Activated CD4-positive, CD25-positive, alpha-beta regulatory T cell treated with anti-CD3 and anti-CD28 coated beads, Interleukin-2, amount 50 U/mL, for 24 hours (primary cell): ENCODE results near the gene KIAA0040.

ENCODE experiments used
- ATAC-seq, 2 donors: fragments of 150-1000 bp; cut with Tn5 transposase; one replicate each; pipeline ENCODE4 v1.10.0; 2021; ENCODE audit warnings: mild to moderate bottlenecking in 1 of 2, moderate library complexity in 1 of 2

The KIAA0040 gene

DNA sequence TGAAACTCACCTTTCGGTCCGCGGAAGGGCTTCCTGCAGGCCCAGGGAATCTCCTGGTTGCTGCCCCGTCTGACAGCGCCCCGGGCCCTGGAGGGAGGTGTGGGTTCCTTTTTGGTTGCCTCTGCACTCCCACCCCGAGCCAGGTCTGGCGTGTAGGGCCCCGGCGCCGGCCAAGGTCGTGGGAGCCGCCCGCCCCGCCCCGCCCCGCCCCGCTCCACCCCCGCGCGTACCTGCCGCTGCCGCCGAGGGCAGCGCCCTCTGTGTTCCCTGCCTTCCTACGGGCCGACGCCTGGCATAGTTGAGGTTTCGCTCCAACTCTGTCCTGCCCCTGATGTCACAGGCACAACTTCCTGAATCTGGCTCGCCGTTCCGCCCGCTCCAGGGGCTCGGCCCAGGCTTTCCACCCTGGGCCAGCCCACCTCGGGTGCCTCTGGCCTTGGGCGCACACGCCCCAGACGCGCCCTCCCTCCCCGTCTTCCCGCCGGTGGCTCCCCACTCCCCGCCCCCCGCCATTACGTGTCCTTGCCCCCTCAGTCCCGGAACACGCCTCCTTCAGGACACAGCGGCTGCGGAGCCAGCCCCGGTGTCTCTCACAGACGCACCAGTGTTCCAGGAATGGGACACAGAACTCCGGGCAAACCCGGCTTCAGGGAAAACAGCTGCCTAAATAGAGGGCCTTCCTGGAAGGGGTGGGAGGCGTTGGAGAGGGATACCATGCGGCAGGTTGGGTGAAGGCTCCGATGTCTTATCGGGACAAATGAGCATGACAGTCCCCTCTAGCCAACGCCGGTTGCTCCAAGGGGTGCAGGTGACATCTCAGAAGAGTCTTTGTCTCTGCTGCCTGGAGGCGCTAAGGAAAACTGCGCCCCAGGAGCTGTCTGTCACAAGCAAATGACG is at the start of gene KIAA0040:
TSS of gene KIAA0040 (minus strand) at position 147 of the 897 bp plus-strand sequence. CDS start 31,763 bp downstream, outside the sequence.
- peak; percentile 61 to 65 for ATAC-seq

DNA sequence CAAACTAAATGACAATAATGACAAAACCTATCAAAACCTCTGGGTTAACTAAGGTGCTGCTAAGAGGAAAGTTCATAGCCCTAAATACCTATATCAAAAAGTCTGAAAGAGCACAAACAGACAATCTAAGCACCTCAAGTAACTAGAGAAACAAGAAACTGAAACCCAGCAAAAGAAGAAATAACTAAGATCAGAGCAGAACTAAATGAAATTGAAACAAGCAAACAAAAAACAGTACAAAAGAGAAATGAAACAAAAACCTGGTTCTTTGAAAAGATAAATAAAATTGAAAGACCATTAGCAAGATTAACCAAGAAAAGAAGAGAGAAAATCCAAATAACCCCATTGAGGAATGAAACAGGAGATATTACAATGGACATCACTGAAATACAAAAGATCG is 44.8 kb upstream of the KIAA0040 start:
- no peak for ATAC-seq

DNA sequence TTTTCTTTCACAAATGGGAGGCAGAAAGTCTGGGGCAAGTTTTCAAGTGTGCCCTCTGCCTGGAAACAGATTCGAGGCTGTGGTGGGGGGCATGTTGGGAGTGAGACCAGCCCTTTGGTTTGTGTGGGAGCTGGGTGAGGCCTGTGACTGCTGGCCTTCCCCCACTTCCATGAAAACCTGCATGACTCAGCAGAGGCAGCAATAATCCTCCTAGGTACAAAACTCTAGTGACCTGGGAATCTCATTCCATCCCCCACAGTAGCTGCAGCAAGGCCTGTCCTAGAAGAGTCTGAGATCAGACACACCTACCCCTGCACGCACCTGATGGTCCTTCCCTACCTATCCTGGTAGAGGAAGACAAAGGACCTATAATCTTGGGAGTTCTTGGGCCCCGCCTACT is 42.1 kb upstream of the KIAA0040 start:
- no peak for ATAC-seq

DNA sequence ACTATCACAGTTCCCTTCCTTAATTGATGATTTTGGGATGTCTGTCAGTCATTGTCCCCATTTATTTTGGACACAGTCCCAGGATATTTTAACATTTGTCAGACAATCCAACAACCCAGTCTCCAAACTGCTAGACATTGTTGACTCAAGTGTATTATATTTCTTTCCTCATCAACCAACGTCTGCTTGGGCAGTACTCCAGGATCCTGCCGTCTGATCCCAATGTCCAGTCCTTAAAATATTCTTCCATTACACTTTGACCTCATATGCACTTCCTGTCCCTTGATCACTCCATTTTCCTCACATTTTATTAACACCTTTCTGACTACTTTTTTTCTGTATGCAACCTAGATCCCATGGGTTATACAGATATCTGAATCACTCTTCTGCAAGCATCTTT is 39.8 kb upstream of the KIAA0040 start:
- ATAC-seq = no peak

DNA sequence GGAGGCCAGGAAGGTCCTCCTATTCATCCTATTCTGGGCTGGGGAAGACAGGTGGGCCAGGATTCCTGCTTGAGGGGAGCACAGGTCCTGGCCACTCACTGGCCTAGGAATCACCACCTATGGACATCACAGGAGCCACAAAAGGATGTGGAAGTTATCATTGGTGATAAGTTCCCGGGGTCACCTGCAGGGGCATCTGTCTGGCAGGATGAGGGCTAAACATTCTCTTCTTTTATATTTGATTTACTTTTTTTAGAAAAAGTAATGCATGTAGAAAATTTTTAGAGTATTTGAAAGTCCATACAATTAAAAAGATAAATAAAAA is 33.2 kb upstream of the KIAA0040 start:
- ATAC-seq = no peak

DNA sequence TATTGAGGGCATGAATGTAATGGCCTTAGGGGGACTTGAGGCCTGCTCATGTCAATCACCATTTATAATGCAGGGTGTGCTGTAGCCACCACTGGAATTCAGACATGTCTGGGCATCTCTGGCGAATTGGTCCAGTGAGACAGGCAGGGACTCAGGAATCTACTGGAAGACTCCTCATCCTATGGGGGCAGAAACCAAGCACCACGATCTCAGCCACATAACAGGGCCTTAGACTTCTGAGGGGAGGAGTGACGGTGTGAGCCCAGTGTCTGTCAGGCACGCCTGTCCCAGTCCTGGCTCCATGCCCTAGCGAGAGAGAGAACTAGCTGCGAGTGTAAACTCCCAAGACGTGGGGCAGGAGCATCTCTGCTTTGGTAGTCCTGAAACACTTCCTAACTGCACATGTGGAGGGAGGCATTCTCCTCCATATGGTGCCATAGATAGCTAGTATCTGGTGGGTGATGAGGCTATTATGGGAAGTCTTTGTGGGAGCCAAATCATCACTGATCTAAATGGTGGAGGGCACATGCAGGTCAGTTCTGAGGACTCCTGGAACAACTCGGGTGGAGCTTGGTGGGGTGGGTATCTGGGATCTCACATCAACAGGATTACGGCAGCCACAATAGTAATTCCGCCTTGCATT is 29.8 kb upstream of the KIAA0040 start:
- ATAC-seq = no peak

DNA sequence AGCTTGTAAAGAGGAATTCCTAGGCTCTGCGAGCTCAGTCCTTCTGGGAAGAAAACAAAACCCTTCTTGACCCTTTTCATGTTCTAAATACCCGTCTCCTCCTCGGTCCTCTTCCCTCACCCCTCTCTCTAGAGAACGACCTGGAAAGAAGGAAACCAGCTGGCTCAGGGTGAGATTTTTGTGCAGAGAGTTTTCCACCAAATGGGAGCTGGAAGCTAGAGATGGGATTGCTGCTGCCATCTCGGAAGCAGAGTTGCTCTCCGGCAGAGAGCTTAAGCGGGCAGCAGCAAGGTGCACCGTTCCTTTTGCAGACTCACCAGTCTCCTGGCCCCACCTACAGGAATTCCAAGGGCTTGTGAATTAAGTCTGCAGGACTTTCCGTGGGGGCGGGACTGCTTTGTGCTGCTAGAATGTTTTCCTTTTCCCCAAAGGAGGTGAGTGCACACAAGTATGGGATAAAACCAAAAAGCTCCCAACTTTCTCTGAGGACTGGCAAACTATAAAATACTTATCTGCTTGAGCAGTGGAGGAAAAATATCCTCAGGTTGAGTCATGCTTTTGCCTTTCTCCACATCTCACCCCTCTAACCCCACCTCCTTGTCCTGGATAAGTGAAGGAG is 29.1 kb upstream of the KIAA0040 start:
- ATAC-seq = no peak

DNA sequence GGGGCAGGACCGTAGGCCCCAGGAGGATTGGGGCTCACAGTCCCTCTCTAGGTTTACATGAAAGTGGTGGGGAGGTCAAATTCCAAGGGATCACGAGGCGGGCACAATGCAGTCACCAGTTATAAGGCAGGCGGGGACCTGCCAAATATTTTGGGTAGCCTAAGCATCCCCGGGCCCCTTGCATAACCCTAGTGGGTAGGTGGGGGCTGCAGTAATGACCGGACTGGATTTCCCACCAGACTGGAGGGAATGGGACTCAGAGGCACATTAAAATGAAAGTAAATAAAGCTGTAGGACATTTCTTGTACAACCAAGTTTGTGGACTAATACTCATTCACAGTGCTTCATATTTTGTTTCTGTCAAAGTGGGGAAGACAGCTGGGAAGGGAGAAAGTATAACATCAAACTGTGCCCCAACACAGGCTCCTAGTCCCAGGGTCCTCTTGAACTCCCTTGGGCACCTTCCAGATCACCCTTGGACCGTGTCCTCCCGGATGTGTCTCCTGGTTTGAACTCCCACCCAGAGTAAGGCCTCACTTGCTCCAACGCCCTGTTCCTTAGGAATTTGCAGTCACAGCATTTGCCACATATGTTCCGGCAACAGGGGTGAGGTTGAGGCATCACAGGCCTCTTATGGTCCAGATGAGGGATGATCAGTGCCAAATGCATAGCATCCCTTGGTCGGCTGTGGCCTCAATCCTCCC is 28.4 kb upstream of the KIAA0040 start:
- no peak for ATAC-seq

DNA sequence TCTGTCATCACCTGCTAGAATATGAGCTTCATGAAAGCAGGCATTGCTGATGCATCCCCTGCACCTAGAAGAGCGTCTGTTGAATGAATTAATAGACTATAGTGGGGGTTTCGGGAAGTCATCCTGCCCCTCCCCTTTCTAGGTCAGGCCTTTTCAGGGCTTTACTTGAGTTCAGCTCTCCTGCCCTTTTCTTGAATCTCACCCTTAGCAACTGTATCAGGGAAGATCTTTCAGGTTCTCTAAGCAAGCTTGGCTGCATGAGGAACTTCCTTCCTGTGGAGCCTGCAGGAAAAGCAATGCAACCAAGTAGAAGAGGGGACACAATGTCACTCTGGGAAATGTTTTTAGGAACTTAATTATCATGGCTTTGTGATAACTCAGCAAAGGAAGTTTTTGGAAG is 27.2 kb upstream of the KIAA0040 start:
- no peak for ATAC-seq

DNA sequence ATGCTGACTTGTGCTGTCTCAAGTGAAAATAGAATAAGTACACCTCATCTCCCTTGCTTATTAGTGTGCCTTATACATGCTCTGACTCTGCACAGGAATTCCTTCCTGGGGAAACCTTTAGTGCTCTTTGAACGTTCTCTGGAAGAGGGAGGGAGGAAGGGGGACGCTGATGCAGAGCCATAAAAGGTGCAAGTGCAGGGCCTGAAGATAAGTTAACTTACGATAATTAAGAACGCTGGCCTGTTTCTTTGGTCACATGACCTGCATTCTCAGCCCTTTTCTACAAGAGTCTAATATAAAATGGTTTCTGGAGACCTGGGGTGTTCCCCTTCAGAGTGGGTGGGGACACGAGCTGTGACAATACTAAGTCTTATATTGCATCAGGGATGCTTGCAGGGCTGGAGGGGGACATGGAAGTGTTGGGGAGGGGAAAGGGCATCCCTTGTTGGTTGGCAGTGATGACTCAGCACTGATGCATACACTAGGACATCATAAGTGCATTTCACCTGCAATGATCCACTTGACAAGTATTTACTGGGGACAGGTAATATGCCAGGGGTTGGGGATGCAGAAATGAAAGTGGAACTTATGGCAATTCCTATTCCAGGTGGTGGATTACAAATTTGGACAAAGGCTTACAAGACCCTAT is 26.3 kb upstream of the KIAA0040 start:
- no peak for ATAC-seq

DNA sequence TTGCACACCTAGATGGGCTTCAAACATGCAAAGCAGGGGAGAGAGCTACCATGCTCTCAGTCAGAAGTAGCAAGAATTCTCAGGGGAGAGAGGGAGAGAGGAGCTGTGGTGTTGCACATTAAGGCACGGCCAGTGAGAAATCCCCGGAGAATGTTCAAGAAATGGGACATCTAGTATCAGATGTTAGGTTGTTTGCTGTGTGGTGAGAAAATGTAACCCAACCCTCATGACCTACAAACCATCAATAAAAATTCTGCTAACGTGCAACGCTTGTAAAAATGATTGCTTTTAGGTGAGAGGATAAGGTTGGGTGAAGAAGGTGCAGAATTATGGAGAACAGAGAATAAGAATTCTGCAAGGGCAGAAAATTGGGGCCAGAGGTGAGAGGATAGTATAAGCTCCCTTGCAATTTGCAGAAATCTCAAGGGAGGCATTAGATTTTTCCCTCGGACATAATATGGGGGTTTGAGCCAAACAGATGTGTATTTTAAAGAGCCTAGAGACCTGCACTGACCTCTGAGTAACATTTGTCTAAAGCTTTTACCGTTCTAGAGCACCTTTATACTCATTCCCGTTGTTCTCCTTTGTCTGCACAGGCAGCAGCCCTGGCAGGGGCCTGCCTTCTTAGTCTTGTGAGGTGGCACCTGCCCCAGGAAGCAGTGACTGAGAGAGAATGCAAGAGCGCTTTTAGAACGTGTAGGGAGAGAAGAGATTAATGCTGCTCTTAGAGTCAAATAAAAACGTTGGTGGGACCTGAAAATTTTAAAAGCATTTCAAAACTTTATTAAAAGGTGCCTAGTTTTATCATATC is 25.4 kb upstream of the KIAA0040 start:
- ATAC-seq = no peak

DNA sequence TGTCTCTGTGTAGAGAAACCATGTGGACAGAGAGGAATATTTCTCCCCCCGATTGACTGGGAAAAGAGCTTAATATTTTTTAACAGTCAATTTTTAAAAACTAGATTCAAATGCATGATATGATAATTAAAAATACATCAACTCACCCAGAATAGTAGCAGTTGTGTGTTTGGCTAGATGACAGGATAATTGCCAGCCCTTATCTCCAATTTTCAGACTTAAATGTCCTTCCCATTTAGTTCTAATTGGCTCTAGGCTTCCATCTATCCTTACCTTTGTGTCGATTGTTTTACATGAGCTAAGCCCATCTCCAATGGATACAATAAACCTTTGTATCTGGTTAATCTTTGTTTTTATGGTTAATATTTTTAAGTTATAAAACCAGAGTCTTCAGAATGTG is 23.9 kb upstream of the KIAA0040 start:
- ATAC-seq = no peak

DNA sequence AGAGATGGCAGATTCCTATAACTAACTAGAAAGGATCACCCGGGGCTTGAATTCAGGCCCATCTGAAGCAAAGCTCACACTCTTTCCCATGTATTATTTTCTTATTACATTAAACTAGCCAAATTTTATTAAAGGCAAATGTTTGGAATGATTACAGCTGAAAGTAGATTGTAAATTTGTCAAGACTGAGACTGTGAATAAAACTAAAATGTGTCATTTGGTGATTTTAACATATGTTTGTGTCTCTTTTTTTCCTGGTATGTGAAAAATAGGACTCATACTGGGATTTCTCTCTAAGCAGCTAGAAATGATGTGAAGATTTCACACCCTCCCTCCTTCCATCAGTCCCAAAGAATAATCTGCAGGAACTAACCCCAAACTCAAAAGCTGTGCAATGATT is 19.1 kb upstream of the KIAA0040 start:
- no peak for ATAC-seq

DNA sequence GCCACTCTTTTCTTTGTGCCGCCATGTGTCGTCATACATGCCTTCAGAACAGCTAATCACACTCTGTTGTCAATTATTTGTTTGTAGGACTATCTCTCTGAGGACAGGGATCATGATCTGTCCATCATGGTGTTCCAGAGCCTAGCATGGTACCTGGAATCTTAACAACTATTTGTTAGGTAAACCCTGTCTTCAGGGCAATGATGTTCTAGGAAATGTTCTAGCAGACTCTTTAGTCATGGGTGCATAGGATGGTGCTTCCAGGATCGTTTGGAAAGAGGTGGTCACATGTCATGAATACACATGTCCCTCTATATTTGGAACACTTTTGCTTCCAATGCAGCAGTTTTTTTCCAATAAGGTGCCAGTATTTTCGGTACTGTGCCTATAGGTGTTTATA is 18.2 kb upstream of the KIAA0040 start:
- no peak for ATAC-seq

DNA sequence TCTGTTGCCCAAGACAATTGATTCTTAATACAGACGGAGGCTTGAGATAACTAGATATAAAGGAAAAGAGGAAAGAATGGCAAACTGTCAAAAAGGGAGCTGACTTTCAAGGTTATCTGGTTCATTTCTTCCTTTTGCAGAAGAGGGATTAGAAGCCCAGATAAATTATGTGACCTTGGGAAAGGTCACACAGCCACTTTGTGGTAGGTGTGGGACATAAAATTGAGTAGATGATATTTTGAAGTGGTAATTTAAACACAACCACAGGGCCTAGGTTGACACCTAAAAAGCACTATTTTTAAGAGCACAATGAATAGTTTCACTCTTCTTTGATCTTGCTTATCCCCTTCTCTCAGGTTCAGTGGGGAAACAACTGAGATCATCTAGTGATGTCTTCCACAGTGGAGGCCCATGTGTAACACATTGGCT is 16.9 kb upstream of the KIAA0040 start:
- ATAC-seq = peak; percentile 80 to 83

DNA sequence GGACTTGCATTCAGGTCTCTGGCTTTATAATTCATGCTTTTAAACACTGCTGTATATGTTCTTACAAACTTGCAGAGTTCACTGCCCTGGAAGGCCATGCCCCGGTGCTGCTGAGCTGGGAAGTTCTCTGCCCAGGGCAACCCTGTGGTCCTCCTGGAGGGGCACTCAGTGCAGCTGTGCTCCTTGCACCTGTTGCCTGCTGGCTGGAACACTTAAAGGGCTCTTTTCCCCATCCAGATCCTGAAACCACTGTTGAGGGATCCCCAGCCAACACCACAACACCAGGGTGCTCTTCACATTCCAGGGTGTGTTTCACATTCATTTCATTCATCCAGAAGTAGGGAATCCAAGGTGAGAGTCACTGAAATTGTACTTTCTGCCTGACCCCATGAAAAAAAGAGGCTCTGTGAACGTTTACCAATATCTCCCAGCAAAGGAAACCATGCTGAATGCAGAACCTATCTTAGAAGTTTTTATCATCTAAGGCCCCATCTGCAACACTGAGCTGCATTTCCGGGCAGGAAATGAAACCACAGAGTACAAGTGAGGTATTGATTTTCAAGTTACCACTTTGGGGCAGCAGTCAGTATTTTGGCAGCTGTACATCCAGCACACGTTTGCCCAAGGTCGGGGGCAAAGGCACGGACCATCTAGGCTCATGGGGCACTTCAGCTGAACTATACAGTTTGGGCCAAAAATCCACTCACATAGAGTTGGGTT is 16.4 kb upstream of the KIAA0040 start:
- peak; percentile 39 to 75 for ATAC-seq

DNA sequence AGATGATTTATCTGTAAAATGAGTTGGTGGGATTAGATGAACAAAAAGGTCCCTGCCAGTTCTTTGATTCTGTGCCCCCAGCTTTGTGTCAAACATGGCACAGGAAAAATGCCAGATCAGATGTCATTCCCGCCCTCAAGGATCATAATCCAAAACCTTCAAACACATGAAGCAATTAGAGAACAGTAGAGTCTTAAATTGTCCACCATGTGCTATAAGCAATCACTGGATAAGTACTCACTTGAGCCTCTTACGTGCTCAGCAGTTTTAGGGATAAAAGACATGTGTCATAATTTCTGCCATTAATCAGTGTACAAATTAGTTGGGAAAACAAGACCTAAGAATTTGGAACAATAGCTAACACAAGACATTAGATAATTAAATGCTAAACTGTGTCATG is 15.4 kb upstream of the KIAA0040 start:
- no peak for ATAC-seq

DNA sequence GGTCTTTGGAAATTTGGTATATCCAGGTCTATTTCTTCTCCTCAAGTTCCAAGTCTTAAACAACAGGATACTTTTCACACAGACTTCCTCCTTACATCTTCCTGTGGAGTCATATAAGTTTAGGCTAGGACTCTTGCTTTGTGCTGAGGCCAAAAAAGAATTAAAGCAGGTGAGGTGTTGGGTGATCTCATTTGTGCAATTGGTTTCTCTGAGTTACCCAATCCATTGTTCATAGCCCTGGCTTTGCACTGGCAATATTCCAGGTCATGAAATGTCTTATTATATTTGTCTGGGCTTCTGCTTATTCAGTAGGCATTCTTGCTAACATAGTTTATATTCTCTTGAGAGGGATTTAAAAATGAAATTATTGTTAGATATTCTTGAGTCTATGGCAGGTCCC is 14.1 kb upstream of the KIAA0040 start:
- ATAC-seq = no peak

DNA sequence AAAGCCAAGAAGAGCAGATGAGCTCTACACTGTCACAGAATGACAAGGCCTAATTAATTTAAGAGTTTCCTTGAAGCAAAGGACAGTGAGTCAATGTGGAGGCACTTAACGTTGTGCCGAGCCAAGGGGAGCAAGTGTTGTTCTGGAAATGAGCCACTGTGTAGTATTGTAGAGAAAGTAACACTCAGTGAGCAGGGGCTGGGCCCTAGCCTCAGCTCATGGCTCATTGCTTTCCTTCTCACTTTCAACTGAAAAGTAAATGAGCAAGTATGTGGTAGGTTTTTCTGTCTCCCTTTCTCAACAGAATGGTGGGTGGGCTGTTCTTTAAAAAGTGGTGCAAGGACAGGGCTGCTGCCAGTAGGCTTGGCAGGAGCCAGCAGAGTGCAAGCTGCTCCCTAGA is 11.8 kb upstream of the KIAA0040 start:
- peak in 1 of 2 donors; percentile 55 for ATAC-seq

DNA sequence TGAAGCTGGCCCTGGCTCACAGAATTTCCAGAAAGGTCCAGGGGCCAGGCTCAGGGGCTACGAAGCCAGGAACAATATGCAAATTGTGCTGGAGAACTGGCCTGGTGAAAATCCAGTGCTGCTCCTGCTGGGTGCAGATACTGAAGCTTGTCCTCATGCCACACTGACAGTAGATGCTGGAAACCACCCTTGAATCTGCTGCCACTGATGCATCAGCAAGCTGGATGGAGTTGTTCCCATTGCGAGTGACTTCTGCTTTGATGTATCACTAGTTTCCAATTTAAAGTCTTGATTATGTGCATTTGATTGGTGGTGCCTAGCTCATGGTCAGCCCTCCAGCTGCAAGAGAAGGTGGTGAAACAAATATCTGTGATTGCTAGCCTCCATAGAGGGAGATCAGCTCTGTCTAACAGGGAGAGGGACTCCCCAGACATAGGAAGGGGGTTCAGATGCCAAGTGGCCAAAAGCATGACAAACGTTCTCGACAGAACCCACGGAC is 11.0 kb upstream of the KIAA0040 start:
- ATAC-seq = no peak
